Measurements from ENCODE around the gene CFAP221.

CFAP221 gene

GRCh38 chr2:119683713-119684443, 139.6 kb downstream of the CFAP221 start:
- no peak for TF ChIP-seq CTCF (IDR thresholded peaks at IDR 0.05; ENCODE audit: low read length)
- no peak for TF ChIP-seq EZH2 (optimal IDR thresholded peaks at IDR 0.05; ENCODE audit: low read depth, low read length)
- TF ChIP-seq EZH2phosphoT487 (IDR thresholded peaks at IDR 0.05; ENCODE audit: low read length), result no peak
- no peaks in the 10 kb centered on the region for H3F3A ChIP-seq (ENCODE audit: insufficient read depth, low read length)
- no peaks in the 10 kb centered on the region for H3K9me3 ChIP-seq (replicated peaks; ENCODE audit: insufficient read depth, low read length)
- no peaks in the 10 kb centered on the region for H3K27me3 ChIP-seq (replicated peaks; ENCODE audit: insufficient read depth, low read length)
- H3K4me1 ChIP-seq (ENCODE audit: low read length), result no peaks in the 10 kb centered on the region
- H3K27ac ChIP-seq (ENCODE audit: low read length), result no peak overlapping the region
- no peak overlapping the region for H3K4me2 ChIP-seq (ENCODE audit: low read depth, low read length)
- no peaks in the 10 kb centered on the region for H3K36me3 ChIP-seq (replicated peaks; ENCODE audit: insufficient read depth, low read length)
- DNase-seq, result no peak
- no peaks in the 10 kb centered on the region for H3K9me2 ChIP-seq (replicated peaks; ENCODE audit: insufficient read depth, low read length)
- H3K9ac ChIP-seq (ENCODE audit: low read length), result no peak overlapping the region
- H3K79me2 ChIP-seq (ENCODE audit: low read length), result peaks cover 23% of the 10 kb centered on the region
- no peaks in the 10 kb centered on the region for H4K20me1 ChIP-seq (ENCODE audit: insufficient read depth, low read length)
- no peak overlapping the region for H2AFZ ChIP-seq (ENCODE audit: low read length)
- H3K4me3 ChIP-seq (ENCODE audit: low read length), result no peak overlapping the region

DNA sequence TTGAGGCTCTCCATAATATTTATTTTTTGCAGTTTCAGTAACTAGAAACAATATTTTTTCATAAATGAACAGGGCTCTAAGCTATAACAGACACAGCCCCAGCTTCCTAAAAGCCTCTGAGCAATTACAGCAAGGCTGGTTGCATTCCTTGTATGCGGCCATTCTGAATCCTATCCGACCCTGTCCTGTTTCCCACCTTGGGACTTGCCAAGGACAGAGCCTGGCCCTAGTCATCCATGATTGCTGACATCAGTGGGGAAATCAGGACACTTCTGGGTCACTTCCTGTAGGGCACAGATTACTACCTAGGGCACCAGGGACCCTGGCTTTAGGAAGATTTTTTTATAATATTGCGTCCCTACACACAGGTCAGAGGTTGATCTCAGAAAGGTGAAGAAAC, 140.3 kb downstream of the CFAP221 start:
- H3K4me2 ChIP-seq (ENCODE audit: low read depth, low read length), result no peak overlapping the region
- TF ChIP-seq EZH2 (optimal IDR thresholded peaks at IDR 0.05; ENCODE audit: low read depth, low read length) (no peak), CTCF (IDR thresholded peaks at IDR 0.05; ENCODE audit: low read length) (no peak), EZH2phosphoT487 (IDR thresholded peaks at IDR 0.05; ENCODE audit: low read length) (no peak)
- H3K9ac ChIP-seq (ENCODE audit: low read length), result no peak overlapping the region
- no peaks in the 10 kb centered on the region for H4K20me1 ChIP-seq (ENCODE audit: insufficient read depth, low read length)
- no peaks in the 10 kb centered on the region for H3K9me2 ChIP-seq (replicated peaks; ENCODE audit: insufficient read depth, low read length)
- H3F3A ChIP-seq (ENCODE audit: insufficient read depth, low read length), result no peaks in the 10 kb centered on the region
- no peaks in the 10 kb centered on the region for H3K9me3 ChIP-seq (replicated peaks; ENCODE audit: insufficient read depth, low read length)
- no peaks in the 10 kb centered on the region for H3K36me3 ChIP-seq (replicated peaks; ENCODE audit: insufficient read depth, low read length)
- H3K27me3 ChIP-seq (replicated peaks; ENCODE audit: insufficient read depth, low read length), result no peaks in the 10 kb centered on the region
- no peaks in the 10 kb centered on the region for H3K4me1 ChIP-seq (ENCODE audit: low read length)
- DNase-seq, result no peak
- peaks cover 18% of the 10 kb centered on the region for H3K79me2 ChIP-seq (ENCODE audit: low read length)
- no peak overlapping the region for H3K4me3 ChIP-seq (ENCODE audit: low read length)
- no peak overlapping the region for H3K27ac ChIP-seq (ENCODE audit: low read length)
- no peak overlapping the region for H2AFZ ChIP-seq (ENCODE audit: low read length)

DNA sequence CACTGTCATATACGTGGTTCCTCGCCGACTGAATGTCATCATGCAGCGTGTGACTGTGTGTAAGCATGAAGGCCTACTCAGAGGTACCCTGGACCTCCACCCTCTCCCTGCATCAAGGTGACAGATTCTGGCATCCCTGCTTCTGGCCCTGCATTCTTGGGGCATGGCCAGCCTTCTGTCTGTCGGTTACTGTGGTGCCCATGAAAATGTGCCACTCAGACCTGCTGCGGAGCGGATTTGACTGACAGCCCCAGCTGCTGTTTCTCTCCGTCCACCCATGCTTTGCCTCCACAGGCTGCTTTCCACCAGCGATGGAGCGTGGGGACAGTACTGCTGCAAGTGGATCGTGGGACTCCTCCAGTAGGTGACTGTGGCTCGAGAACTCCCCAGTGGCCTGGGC, 144.4 kb downstream of the CFAP221 start:
- no peaks in the 10 kb centered on the region for H3F3A ChIP-seq (ENCODE audit: insufficient read depth, low read length)
- no peaks in the 10 kb centered on the region for H3K36me3 ChIP-seq (replicated peaks; ENCODE audit: insufficient read depth, low read length)
- H3K9me2 ChIP-seq (replicated peaks; ENCODE audit: insufficient read depth, low read length), result no peaks in the 10 kb centered on the region
- H3K4me3 ChIP-seq (ENCODE audit: low read length), result no peak overlapping the region
- no peaks in the 10 kb centered on the region for H3K27me3 ChIP-seq (replicated peaks; ENCODE audit: insufficient read depth, low read length)
- H3K9me3 ChIP-seq (replicated peaks; ENCODE audit: insufficient read depth, low read length), result no peaks in the 10 kb centered on the region
- no peaks in the 10 kb centered on the region for H3K79me2 ChIP-seq (ENCODE audit: low read length)
- H3K4me2 ChIP-seq (ENCODE audit: low read depth, low read length), result no peak overlapping the region
- no peak overlapping the region for H3K9ac ChIP-seq (ENCODE audit: low read length)
- H3K4me1 ChIP-seq (ENCODE audit: low read length), result no peaks in the 10 kb centered on the region
- DNase-seq, result no peak
- no peak for TF ChIP-seq EZH2phosphoT487 (IDR thresholded peaks at IDR 0.05; ENCODE audit: low read length)
- H3K27ac ChIP-seq (ENCODE audit: low read length), result no peak overlapping the region
- no peaks in the 10 kb centered on the region for H4K20me1 ChIP-seq (ENCODE audit: insufficient read depth, low read length)
- H2AFZ ChIP-seq (ENCODE audit: low read length), result no peak overlapping the region

DNA sequence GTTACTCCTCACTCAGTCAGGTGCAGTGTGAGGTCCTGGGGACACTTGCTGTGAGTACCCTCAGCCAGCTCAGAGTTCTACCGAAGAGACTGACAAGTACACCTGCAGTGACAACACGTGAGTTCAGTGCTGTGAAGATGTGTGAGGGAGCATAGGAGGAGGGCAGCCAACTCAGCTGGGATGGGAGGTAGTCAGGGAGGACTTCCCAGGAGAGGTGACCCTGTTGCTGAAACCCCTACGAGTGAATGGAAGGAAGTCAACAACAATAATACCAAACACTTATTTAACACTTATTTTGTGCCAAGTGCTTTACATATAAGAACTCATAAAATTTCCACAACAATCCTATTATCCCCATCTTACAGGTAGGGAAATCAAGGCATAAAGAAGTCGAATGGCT, 145.0 kb downstream of the CFAP221 start:
- H3K4me3 ChIP-seq (ENCODE audit: low read length), result no peak overlapping the region
- no peak overlapping the region for H3K27ac ChIP-seq (ENCODE audit: low read length)
- H3K27me3 ChIP-seq (replicated peaks; ENCODE audit: insufficient read depth, low read length), result no peaks in the 10 kb centered on the region
- H3K9me2 ChIP-seq (replicated peaks; ENCODE audit: insufficient read depth, low read length), result no peaks in the 10 kb centered on the region
- H3K36me3 ChIP-seq (replicated peaks; ENCODE audit: insufficient read depth, low read length), result no peaks in the 10 kb centered on the region
- no peaks in the 10 kb centered on the region for H3K4me1 ChIP-seq (ENCODE audit: low read length)
- H4K20me1 ChIP-seq (ENCODE audit: insufficient read depth, low read length), result no peaks in the 10 kb centered on the region
- H2AFZ ChIP-seq (ENCODE audit: low read length), result no peak overlapping the region
- no peak overlapping the region for H3K4me2 ChIP-seq (ENCODE audit: low read depth, low read length)
- TF ChIP-seq EZH2phosphoT487 (IDR thresholded peaks at IDR 0.05; ENCODE audit: low read length), result no peak
- no peak for TF ChIP-seq CTCF (IDR thresholded peaks at IDR 0.05; ENCODE audit: low read length)
- no peak for TF ChIP-seq EZH2 (optimal IDR thresholded peaks at IDR 0.05; ENCODE audit: low read depth, low read length)
- H3K9ac ChIP-seq (ENCODE audit: low read length), result no peak overlapping the region
- no peaks in the 10 kb centered on the region for H3K9me3 ChIP-seq (replicated peaks; ENCODE audit: insufficient read depth, low read length)
- DNase-seq, result no peak
- no peaks in the 10 kb centered on the region for H3K79me2 ChIP-seq (ENCODE audit: low read length)
- no peaks in the 10 kb centered on the region for H3F3A ChIP-seq (ENCODE audit: insufficient read depth, low read length)
